WTC11 (cell line): ENCODE measurements around the gene LAMTOR4. TPM values are rescaled to one million over a fixed set of nuclear protein-coding genes. Genes with fewer than 3 reads are reported as not detected.

ENCODE experiments used
- ATAC-seq: fragments of 200-7000 bp; cut with Tn5 transposase; 2 replicates; pipeline ENCODE4 v1.10.0; 2021; ENCODE audit warnings: mild to moderate bottlenecking, moderate library complexity
- CTCF ChIA-PET: fragments of 300-600 bp; sonication (Branson Sonifier 250); formaldehyde crosslinking; loops from one replicate; lab custom pipeline; 2021; ENCODE audit warnings: antibody characterized with exemption; lab: Charles Lee
- POLR2A ChIA-PET: fragments of 350-600 bp; sonication (Branson Sonifier 250); formaldehyde crosslinking; loops from one replicate; lab custom pipeline; 2021; ENCODE audit warnings: antibody characterized with exemption; lab: Charles Lee
- DNase-seq: peaks from one replicate; pipeline ENCODE4 v3.0.0; 2021; ENCODE audit warnings: low spot score
- H3K27ac Mint-ChIP-seq: 2 replicates; pipeline ENCODE4 v1.8.0; 2021; ENCODE audit warnings: mixed read lengths
- H3K27me3 Mint-ChIP-seq: 2 replicates; pipeline ENCODE4 v1.8.0; 2021; ENCODE audit warnings: low read depth, mild to moderate bottlenecking, moderate library complexity, mixed read lengths
- H3K36me3 Mint-ChIP-seq: 2 replicates; pipeline ENCODE4 v1.8.0; 2021; ENCODE audit warnings: mixed read lengths
- H3K4me1 Mint-ChIP-seq: 2 replicates; pipeline ENCODE4 v1.8.0; 2022; ENCODE audit warnings: mixed read lengths
- H3K4me3 Mint-ChIP-seq: 2 replicates; pipeline ENCODE4 v1.8.0; 2021; ENCODE audit warnings: mild to moderate bottlenecking, moderate library complexity, mixed read lengths
- H3K9me3 Mint-ChIP-seq: 2 replicates; pipeline ENCODE4 v1.8.0; 2021; ENCODE audit warnings: mixed read lengths
- AR ChIP-seq: fragments of 250-450 bp; sonication (Bioruptor Pico); IDR thresholded peaks from 2 replicates; pipeline ENCODE4 v1.9.0; 2021; ENCODE audit warnings: mild to moderate bottlenecking
- CBFB ChIP-seq: sonication (generic); formaldehyde crosslinking; IDR thresholded peaks from 2 replicates; pipeline ENCODE4 v1.8.1; 2022; ENCODE audit warnings: mild to moderate bottlenecking, low read depth, missing genetic modification reagents
- ESRRA ChIP-seq: sonication (generic); formaldehyde crosslinking; IDR thresholded peaks from 2 replicates; pipeline ENCODE4 v1.8.1; 2022; ENCODE audit warnings: mild to moderate bottlenecking, missing genetic modification reagents, borderline replicate concordance
- FOXJ3 ChIP-seq: sonication (generic); formaldehyde crosslinking; IDR thresholded peaks from 2 replicates; pipeline ENCODE4 v1.9.0; 2021; ENCODE audit warnings: missing genetic modification reagents, mild to moderate bottlenecking, borderline replicate concordance
- FOXK1 ChIP-seq: sonication (generic); formaldehyde crosslinking; IDR thresholded peaks from 2 replicates; pipeline ENCODE4 v1.8.0; 2022; ENCODE audit warnings: mild to moderate bottlenecking, moderate library complexity, missing genetic modification reagents
- IRF2 ChIP-seq: sonication (generic); formaldehyde crosslinking; IDR thresholded peaks from 2 replicates; pipeline ENCODE4 v1.8.0; 2022; ENCODE audit warnings: low read depth, missing genetic modification reagents, borderline replicate concordance
- JUN ChIP-seq: sonication (generic); formaldehyde crosslinking; IDR thresholded peaks from 2 replicates; pipeline ENCODE4 v1.8.0; 2023; ENCODE audit warnings: mild to moderate bottlenecking, missing genetic modification reagents
- KAT7 ChIP-seq: sonication (generic); formaldehyde crosslinking; IDR thresholded peaks from 2 replicates; pipeline ENCODE4 v1.8.1; 2023; ENCODE audit warnings: missing genetic modification reagents, mild to moderate bottlenecking, borderline replicate concordance
- MLX ChIP-seq: sonication (generic); formaldehyde crosslinking; IDR thresholded peaks from 2 replicates; pipeline ENCODE4 v1.8.1; 2023; ENCODE audit warnings: mild to moderate bottlenecking, missing genetic modification reagents, moderate library complexity
- NFATC4 ChIP-seq: fragments of 250-450 bp; sonication (Bioruptor Pico); IDR thresholded peaks from 2 replicates; pipeline ENCODE4 v1.9.0; 2021; ENCODE audit warnings: mild to moderate bottlenecking
- NFYB ChIP-seq: sonication (generic); formaldehyde crosslinking; conservative IDR thresholded peaks from 2 replicates; pipeline ENCODE4 v1.8.0; 2022; ENCODE audit warnings: low read depth, missing genetic modification reagents
- NR2C2 ChIP-seq: sonication (generic); formaldehyde crosslinking; IDR thresholded peaks from 2 replicates; pipeline ENCODE4 v1.8.0; 2022; ENCODE audit warnings: mild to moderate bottlenecking, missing genetic modification reagents
- NR3C1 ChIP-seq: sonication (generic); formaldehyde crosslinking; conservative IDR thresholded peaks from 2 replicates; pipeline ENCODE4 v1.8.1; 2023; ENCODE audit warnings: low read depth, mild to moderate bottlenecking, missing genetic modification reagents
- SMAD3 ChIP-seq: sonication (generic); formaldehyde crosslinking; IDR thresholded peaks from 2 replicates; pipeline ENCODE4 v1.8.0; 2022; ENCODE audit warnings: missing genetic modification reagents, mild to moderate bottlenecking, borderline replicate concordance
- SMAD4 ChIP-seq: sonication (generic); formaldehyde crosslinking; IDR thresholded peaks from 2 replicates; pipeline ENCODE4 v1.8.0; 2022; ENCODE audit warnings: mild to moderate bottlenecking, missing genetic modification reagents
- TCF7 ChIP-seq: sonication (generic); formaldehyde crosslinking; IDR thresholded peaks from 2 replicates; pipeline ENCODE4 v1.8.0; 2022; ENCODE audit warnings: mild to moderate bottlenecking, low read depth, missing genetic modification reagents, moderate library complexity
- TEAD4 ChIP-seq: sonication (generic); formaldehyde crosslinking; IDR thresholded peaks from 2 replicates; pipeline ENCODE4 v1.8.0; 2022; ENCODE audit warnings: mild to moderate bottlenecking, missing genetic modification reagents
- ZBTB21 ChIP-seq: sonication (generic); formaldehyde crosslinking; IDR thresholded peaks from 2 replicates; pipeline ENCODE4 v1.8.1; 2023; ENCODE audit warnings: mild to moderate bottlenecking, missing genetic modification reagents, borderline replicate concordance
- ZNF232 ChIP-seq: sonication (generic); formaldehyde crosslinking; IDR thresholded peaks from 2 replicates; pipeline ENCODE4 v1.8.0; 2022; ENCODE audit warnings: mild to moderate bottlenecking, missing genetic modification reagents
- ZNF416 ChIP-seq: fragments of 250-450 bp; sonication (Bioruptor Pico); IDR thresholded peaks from 2 replicates; pipeline ENCODE4 v1.9.0; 2021; ENCODE audit warnings: mild to moderate bottlenecking, inconsistent platforms
- ZNF512 ChIP-seq: sonication (generic); formaldehyde crosslinking; IDR thresholded peaks from 2 replicates; pipeline ENCODE4 v1.8.1; 2022; ENCODE audit warnings: missing genetic modification reagents, borderline replicate concordance
- ZSCAN18 ChIP-seq: fragments of 250-450 bp; sonication (Bioruptor Pico); IDR thresholded peaks from 2 replicates; pipeline ENCODE4 v2.1.2; 2022; ENCODE audit warnings: mild to moderate bottlenecking, moderate library complexity
- total RNA-seq: library from RNA; stranded (reverse); gene quantifications from 3 replicates; pipeline ENCODE4 v1.2.3, GENCODE V29; 2021

Gene LAMTOR4
- total RNA-seq, 1 experiment from 2014 or later, result 199 TPM

- ChIA-PET POLR2A (interaction anchor here (0.5 to 0.6 kb wide), 2 partner anchors 9 to 308 kb away, joined by 3 read pairs; partner anchors contain the start of gene LAMTOR4), CTCF (interaction anchor here (0.6 to 1.8 kb wide), 6 partner anchors 9 to 60 kb away, joined by 3 to 6 read pairs (median 4); partner anchors contain the start of genes GAL3ST4 and LAMTOR4)
- Mint-ChIP-seq H3K36me3 (peaks cover 21% of the 10 kb centered on the region), H3K27me3 (no peaks in the 10 kb centered on the region), H3K9me3 (no peaks in the 10 kb centered on the region), H3K27ac (peak overlapping the region; percentile 87), H3K4me1 (peaks cover 33% of the 10 kb centered on the region), H3K4me3 (peak overlapping the region; percentile 75)
- no peak for DNase-seq
- ATAC-seq, result peak; percentile 13
- TF ChIP-seq NR2C2, result no peak
- TF ChIP-seq MLX (CRISPR knock-in tag), result no peak
- no peak for TF ChIP-seq TCF7 (CRISPR knock-in tag)
- TF ChIP-seq CBFB (CRISPR knock-in tag), result no peak
- TF ChIP-seq ZNF416, result no peak
- TF ChIP-seq FOXK1 (CRISPR knock-in tag), result no peak
- TF ChIP-seq ZNF232 (CRISPR knock-in tag), result no peak
- no peak for TF ChIP-seq FOXJ3 (CRISPR knock-in tag)
These were observed 8.9 kb downstream of the LAMTOR4 start for GRCh38 chr7:100157334-100158228.

- Mint-ChIP-seq H3K36me3 (peaks cover 19% of the 10 kb centered on the region), H3K9me3 (no peaks in the 10 kb centered on the region), H3K4me1 (peaks cover 38% of the 10 kb centered on the region), H3K27ac (peak within 1 kb of the TSS; percentile 87), H3K4me3 (peak within 1 kb of the TSS; percentile 75), H3K27me3 (no peaks in the 10 kb centered on the region)
- POLR2A ChIA-PET, result interaction anchor here (0.5 to 1.3 kb wide), 3 partner anchors 10 to 307 kb away, joined by 3 to 5 read pairs (median 3); partner anchors contain the start of genes GAL3ST4 and LAMTOR4
- peak; percentile 97 for DNase-seq
- ATAC-seq, result peak; percentile 65
- CTCF ChIA-PET, result interaction anchor here (0.9 to 2.5 kb wide), 9 partner anchors 10 to 58 kb away, joined by 3 to 14 read pairs (median 6); partner anchors contain the start of genes GAL3ST4 and LAMTOR4
- 0 out of 2 replicates have a peak, but pooled peaks have one; percentile 19 for TF ChIP-seq TEAD4 (CRISPR knock-in tag)
- no peak for TF ChIP-seq SMAD3 (CRISPR knock-in tag)
- no peak for TF ChIP-seq NFYB (CRISPR knock-in tag)
- no peak for TF ChIP-seq NR3C1 (CRISPR knock-in tag)
- no peak for TF ChIP-seq ZBTB21 (CRISPR knock-in tag)
- TF ChIP-seq NFATC4, result no peak
- no peak for TF ChIP-seq SMAD4 (CRISPR knock-in tag)
- 0 out of 2 replicates have a peak, but pooled peaks have one; percentile 51 for TF ChIP-seq FOXK1 (CRISPR knock-in tag)
- TF ChIP-seq ESRRA (CRISPR knock-in tag), result no peak
- TF ChIP-seq KAT7, result no peak
- peak; percentile 43; the same call in 1 of the 2 replicates for TF ChIP-seq JUN
- TF ChIP-seq ZSCAN18 (CRISPR knock-in tag), result no peak
- no peak for TF ChIP-seq IRF2
- no peak for TF ChIP-seq ZNF512 (CRISPR knock-in tag)
- no peak for TF ChIP-seq AR (CRISPR knock-in tag)
These were observed 9.7 kb downstream of the LAMTOR4 start, which contains the start of gene TRAPPC14 for GRCh38 chr7:100158229-100159098. Gene TRAPPC14, minus strand, starts transcription at chr7:100158723. Its CDS starts 224 bp downstream, at chr7:100158499.
